ENCODE data around the gene KCNQ4.

The KCNQ4 gene

GRCh38 chr1:40857737-40858136 is 74.2 kb downstream of the KCNQ4 start:
- no peak for DNase-seq (ENCODE audit: low read depth in 2 of 2)

GRCh38 chr1:40858856-40859416 is 75.3 kb downstream of the KCNQ4 start:
- DNase-seq (ENCODE audit: low read depth in 2 of 2) = no peak

GRCh38 chr1:40860706-40861223 is 77.2 kb downstream of the KCNQ4 start:
- DNase-seq (ENCODE audit: low read depth in 2 of 2) = no peak

- DNase-seq (ENCODE audit: low read depth in 2 of 2) = peak in 1 of 2 donors; percentile 34
Observed at GRCh38 chr1:40861224-40862003, 77.8 kb downstream of the KCNQ4 start.

- peak; percentile 86 to 91 for DNase-seq (ENCODE audit: low read depth in 2 of 2)
Observed at GRCh38 chr1:40862008-40862863, 78.6 kb downstream of the KCNQ4 start, which contains the start of gene CITED4. Gene CITED4, minus strand, starts transcription at chr1:40862363. Its CDS starts 236 bp downstream, at chr1:40862127.

GRCh38 chr1:40868051-40868723 is 84.6 kb downstream of the KCNQ4 start:
- no peak for DNase-seq (ENCODE audit: low read depth in 2 of 2)

- DNase-seq (ENCODE audit: low read depth in 2 of 2) = no peak
Observed at GRCh38 chr1:40870135-40870728, 86.6 kb downstream of the KCNQ4 start.

- no peak for DNase-seq (ENCODE audit: low read depth in 2 of 2)
Observed at GRCh38 chr1:40872276-40872675, 88.7 kb downstream of the KCNQ4 start.

GRCh38 chr1:40873863-40874472 is 90.4 kb downstream of the KCNQ4 start:
- no peak for DNase-seq (ENCODE audit: low read depth in 2 of 2)

GRCh38 chr1:40876436-40876761 is 92.8 kb downstream of the KCNQ4 start:
- DNase-seq (ENCODE audit: low read depth in 2 of 2) = no peak

- DNase-seq (ENCODE audit: low read depth in 2 of 2) = no peak
Observed at GRCh38 chr1:40876891-40877290, 93.3 kb downstream of the KCNQ4 start.

- DNase-seq (ENCODE audit: low read depth in 2 of 2) = peak in 1 of 2 donors; percentile 28
Observed at GRCh38 chr1:40877698-40878097, 94.1 kb downstream of the KCNQ4 start.

GRCh38 chr1:40878906-40879305 is 95.3 kb downstream of the KCNQ4 start:
- no peak for DNase-seq (ENCODE audit: low read depth in 2 of 2)

- DNase-seq (ENCODE audit: low read depth in 2 of 2) = no peak
Observed at GRCh38 chr1:40879482-40880175, 96.0 kb downstream of the KCNQ4 start.

- no peak for DNase-seq (ENCODE audit: low read depth in 2 of 2)
Observed at GRCh38 chr1:40880813-40881549, 97.4 kb downstream of the KCNQ4 start.

GRCh38 chr1:40884055-40884795 is 100.6 kb downstream of the KCNQ4 start:
- DNase-seq (ENCODE audit: low read depth in 2 of 2) = no peak

- no peak for DNase-seq (ENCODE audit: low read depth in 2 of 2)
Observed at GRCh38 chr1:40886318-40887011, 102.9 kb downstream of the KCNQ4 start.

- DNase-seq (ENCODE audit: low read depth in 2 of 2) = no peak
Observed at GRCh38 chr1:40887012-40887378, 103.4 kb downstream of the KCNQ4 start.
